A673 (cell line): ENCODE measurements around the gene TUBA8. TPM values are rescaled to one million over a fixed set of nuclear protein-coding genes. Genes with fewer than 3 reads are reported as not detected.
"Not testable (repeated sequence)": the region's sequence is repeated elsewhere in the genome, so short reads cannot be mapped to it uniquely, and the experiment has no call there.

Experiments
- BruUV-seq: library from RNA; stranded (reverse); fragments of 400-500 nt; replicated peaks from 2 replicates; lab custom pipeline; 2021; lab: Mats Ljungman, UMichigan
- CTCF ChIA-PET: fragments of 300-600 bp; sonication (Branson Sonifier 250); formaldehyde crosslinking; loops from one replicate; lab custom pipeline; 2022; ENCODE audit warnings: antibody characterized with exemption; lab: Charles Lee
- POLR2A ChIA-PET: fragments of 300-600 bp; sonication (Branson Sonifier 250); formaldehyde crosslinking; loops from one replicate; lab custom pipeline; 2022; ENCODE audit warnings: antibody characterized with exemption; ENCODE audit not compliant: low non-redundant PET; lab: Charles Lee
- DNase-seq: peaks from one replicate; pipeline ENCODE4 v3.0.0-alpha.2; 2015; ENCODE audit warnings: low spot score
- H3K27ac ChIP-seq: fragments of 200-600 bp; sonication (generic); 2 replicates; pipeline ENCODE4 v1.5.1; 2016; ENCODE audit warnings: mixed run types, low read depth, mild to moderate bottlenecking, mixed read lengths, antibody characterized with exemption, low read length; ENCODE audit not compliant: poor library complexity, severe bottlenecking
- H3K27me3 ChIP-seq: fragments of 200-600 bp; sonication (generic); replicated peaks from 2 replicates; pipeline ENCODE4 v1.6.1; 2017; ENCODE audit warnings: mixed run types, low read depth, mild to moderate bottlenecking, mixed read lengths, antibody characterized with exemption, low read length; ENCODE audit not compliant: insufficient read depth, poor library complexity
- H3K36me3 ChIP-seq: fragments of 200-600 bp; sonication (generic); 2 replicates; pipeline ENCODE4 v1.6.1; 2016; ENCODE audit warnings: mixed run types, mild to moderate bottlenecking, mixed read lengths, antibody characterized with exemption, low read length; ENCODE audit not compliant: insufficient read depth, poor library complexity, severe bottlenecking
- H3K4me1 ChIP-seq: fragments of 200-600 bp; sonication (generic); 2 replicates; pipeline ENCODE4 v1.6.1; 2017; ENCODE audit warnings: mixed run types, mild to moderate bottlenecking, mixed read lengths, antibody characterized with exemption, low read length; ENCODE audit not compliant: insufficient read depth, poor library complexity, severe bottlenecking
- H3K4me3 ChIP-seq: fragments of 200-600 bp; sonication (generic); 2 replicates; pipeline ENCODE4 v1.5.1; 2016; ENCODE audit warnings: low read depth, mixed run types, mild to moderate bottlenecking, mixed read lengths, low read length; ENCODE audit not compliant: poor library complexity, severe bottlenecking
- H3K9me3 ChIP-seq: fragments of 200-600 bp; sonication (generic); 2 replicates; pipeline ENCODE4 v1.6.1; 2016; ENCODE audit warnings: mixed run types, low read depth, mild to moderate bottlenecking, mixed read lengths, antibody characterized with exemption, low read length; ENCODE audit not compliant: poor library complexity, severe bottlenecking
- EZH2 ChIP-seq: fragments of 200-600 bp; sonication (generic); IDR thresholded peaks from 2 replicates; pipeline ENCODE4 v1.6.1; 2017; ENCODE audit warnings: borderline replicate concordance, low read depth, mild to moderate bottlenecking, mixed read lengths, antibody characterized with exemption, low read length; ENCODE audit not compliant: poor library complexity, severe bottlenecking
- intact Hi-C: fragments of 100-400 bp; cut with micrococcal nuclease; formaldehyde crosslinking; loops from one replicate; pipeline ENCODE4 v1.10.0; 2022; ENCODE audit not compliant: unreplicated experiment
- total RNA-seq: library from RNA; stranded (reverse); gene quantifications from 2 replicates; pipeline ENCODE4 v1.2.3, GENCODE V29; 2021
- TF ChIP-seq, protein P1 (sequence below): fragments of 300-800, 200-600 bp; sonication (generic); conservative IDR thresholded peaks from 2 replicates; pipeline ENCODE4 v1.5.1; 2017; ENCODE audit warnings: low read depth, mild to moderate bottlenecking, antibody characterized with exemption, low read length, moderate library complexity, mixed read lengths

Gene TUBA8
- total RNA-seq, 1 experiment from 2014 or later: 3.1 TPM

DNA sequence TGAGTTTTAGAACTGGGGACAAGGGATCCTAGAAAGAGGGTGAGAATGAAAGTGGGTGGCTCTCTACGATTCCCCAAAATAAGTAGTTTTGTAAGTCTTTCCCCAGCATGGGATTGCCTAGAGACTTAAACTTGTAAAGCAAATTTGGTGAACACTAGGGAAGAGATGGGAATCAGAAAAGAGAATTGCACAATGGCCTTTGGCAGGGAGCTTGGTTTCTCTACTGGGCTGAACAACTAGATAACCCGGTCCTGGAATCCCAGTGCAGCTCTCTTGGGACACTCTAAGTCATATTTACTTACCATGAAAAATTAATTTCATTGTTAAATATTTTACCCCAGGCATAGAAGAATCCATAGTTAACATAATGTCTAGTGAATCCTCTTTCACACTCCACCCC, 22.8 kb downstream of the TUBA8 start:
- Histone ChIP-seq H3K9me3 (no peaks in the 10 kb centered on the region), H3K4me1 (no peaks in the 10 kb centered on the region), H3K4me3 (no peak overlapping the region), H3K27ac (no peak overlapping the region), H3K27me3 (no peaks in the 10 kb centered on the region), H3K36me3 (no peaks in the 10 kb centered on the region)
- POLR2A ChIA-PET: no interaction called here
- TF ChIP-seq, protein P1, sequence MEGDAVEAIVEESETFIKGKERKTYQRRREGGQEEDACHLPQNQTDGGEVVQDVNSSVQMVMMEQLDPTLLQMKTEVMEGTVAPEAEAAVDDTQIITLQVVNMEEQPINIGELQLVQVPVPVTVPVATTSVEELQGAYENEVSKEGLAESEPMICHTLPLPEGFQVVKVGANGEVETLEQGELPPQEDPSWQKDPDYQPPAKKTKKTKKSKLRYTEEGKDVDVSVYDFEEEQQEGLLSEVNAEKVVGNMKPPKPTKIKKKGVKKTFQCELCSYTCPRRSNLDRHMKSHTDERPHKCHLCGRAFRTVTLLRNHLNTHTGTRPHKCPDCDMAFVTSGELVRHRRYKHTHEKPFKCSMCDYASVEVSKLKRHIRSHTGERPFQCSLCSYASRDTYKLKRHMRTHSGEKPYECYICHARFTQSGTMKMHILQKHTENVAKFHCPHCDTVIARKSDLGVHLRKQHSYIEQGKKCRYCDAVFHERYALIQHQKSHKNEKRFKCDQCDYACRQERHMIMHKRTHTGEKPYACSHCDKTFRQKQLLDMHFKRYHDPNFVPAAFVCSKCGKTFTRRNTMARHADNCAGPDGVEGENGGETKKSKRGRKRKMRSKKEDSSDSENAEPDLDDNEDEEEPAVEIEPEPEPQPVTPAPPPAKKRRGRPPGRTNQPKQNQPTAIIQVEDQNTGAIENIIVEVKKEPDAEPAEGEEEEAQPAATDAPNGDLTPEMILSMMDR: no peak
- no peak for TF ChIP-seq EZH2
- DNase-seq: no peak
- BruUV-seq: no TSS peak
- intact Hi-C loops: no loop called here
- CTCF ChIA-PET: no interaction called here

DNA sequence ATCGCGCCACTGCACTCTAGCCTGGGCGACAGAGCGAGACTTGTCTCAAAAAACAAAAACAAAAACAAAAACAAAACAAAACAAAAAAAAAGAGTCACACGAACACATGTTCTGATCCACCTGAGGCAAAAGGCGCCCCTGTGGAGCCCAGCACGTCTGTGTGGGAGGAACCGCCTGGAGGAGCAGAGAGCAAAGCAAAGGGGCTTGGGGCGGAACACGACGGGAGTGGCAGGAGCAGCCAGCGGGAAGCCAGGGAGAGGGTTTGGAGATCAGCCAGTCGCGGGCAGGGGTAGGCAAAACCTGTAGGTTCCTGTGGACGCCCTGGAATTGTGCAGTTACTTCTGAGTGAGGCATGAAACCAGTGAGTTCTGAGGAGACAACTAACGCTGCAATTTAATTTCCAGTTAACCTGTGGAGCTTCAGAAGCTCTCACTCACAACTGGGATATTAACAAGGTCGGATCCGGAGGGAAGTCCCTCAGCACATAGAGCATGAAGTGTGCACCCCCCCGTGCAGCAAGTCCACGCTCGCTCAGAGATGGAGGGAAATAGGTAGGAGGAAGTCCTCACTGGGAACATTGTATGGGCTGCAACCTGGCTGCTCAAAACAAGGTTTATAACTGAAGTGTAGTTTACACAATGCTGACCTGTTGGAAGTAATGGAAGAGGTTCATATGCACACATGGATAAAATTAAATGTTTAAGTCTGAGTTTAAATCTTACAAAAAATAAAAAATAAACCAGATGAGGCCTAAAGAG, 26.1 kb downstream of the TUBA8 start:
- H3K27me3 ChIP-seq: no peaks in the 10 kb centered on the region
- H3K36me3 ChIP-seq: no peaks in the 10 kb centered on the region
- H3K4me3 ChIP-seq: no peak overlapping the region
- CTCF ChIA-PET: no interaction called here
- no peak overlapping the region for H3K27ac ChIP-seq
- POLR2A ChIA-PET: no interaction called here
- no peaks in the 10 kb centered on the region for H3K9me3 ChIP-seq
- TF ChIP-seq, protein P1: no peak
- TF ChIP-seq EZH2: no peak
- DNase-seq: no peak
- intact Hi-C loops: no loop called here
- BruUV-seq: no TSS peak
- H3K4me1 ChIP-seq: no peaks in the 10 kb centered on the region

GRCh38 chr22:18141004-18141403, 30.4 kb downstream of the TUBA8 start:
- POLR2A ChIA-PET, H3K4me3 ChIP-seq, H3K9me3 ChIP-seq, H3K27ac ChIP-seq, H3K27me3 ChIP-seq, DNase-seq, H3K36me3 ChIP-seq, intact Hi-C loops, H3K4me1 ChIP-seq, BruUV-seq: not testable (repeated sequence)
- CTCF ChIA-PET: interaction anchor here (1.1 kb wide), 1 partner anchor 18 kb away, joined by 3 read pairs; no protein-coding TSS in a partner anchor

DNA sequence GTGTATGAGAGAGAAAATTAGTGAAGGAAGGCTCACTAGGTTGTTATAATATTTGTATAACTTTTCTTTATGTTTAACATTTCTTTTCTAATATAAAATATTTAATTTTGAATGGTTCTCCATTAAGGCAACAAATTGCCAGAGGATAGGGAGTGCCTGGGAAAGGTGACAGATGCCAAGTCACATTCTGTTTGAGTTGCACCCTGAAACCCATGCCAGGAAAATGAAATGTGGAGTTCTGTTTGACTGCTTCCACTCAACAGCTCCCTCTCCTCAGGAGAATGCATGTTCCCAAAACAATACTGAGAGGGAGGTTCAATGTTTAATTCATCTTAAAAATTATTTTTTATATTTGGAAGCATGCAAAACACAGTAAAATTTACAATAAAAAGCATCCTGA, 33.5 kb downstream of the TUBA8 start:
- TF ChIP-seq, protein P1: no peak
- no peak for TF ChIP-seq EZH2
- peaks cover 2% of the 10 kb centered on the region for H3K4me1 ChIP-seq
- no peaks in the 10 kb centered on the region for H3K36me3 ChIP-seq
- no peak overlapping the region for H3K4me3 ChIP-seq
- ChIA-PET POLR2A (no interaction called here), CTCF (no interaction called here)
- BruUV-seq: no TSS peak
- no peaks in the 10 kb centered on the region for H3K27me3 ChIP-seq
- H3K27ac ChIP-seq: no peak overlapping the region
- no peaks in the 10 kb centered on the region for H3K9me3 ChIP-seq
- intact Hi-C loops: no loop called here
- no peak for DNase-seq
